ENCODE results near the gene AATF.
A peak's percentile ranks its signal among the peaks of the same experiment; 100 is the strongest.
"Not testable (repeated sequence)": the region's sequence is repeated elsewhere in the genome, so short reads cannot be mapped to it uniquely, and the experiment has no call there.

AATF gene

GRCh38 chr17:37047631-37048104, 98.9 kb downstream of the AATF start:
- peak; percentile 52 for DNase-seq (ENCODE audit: low read depth)

DNA sequence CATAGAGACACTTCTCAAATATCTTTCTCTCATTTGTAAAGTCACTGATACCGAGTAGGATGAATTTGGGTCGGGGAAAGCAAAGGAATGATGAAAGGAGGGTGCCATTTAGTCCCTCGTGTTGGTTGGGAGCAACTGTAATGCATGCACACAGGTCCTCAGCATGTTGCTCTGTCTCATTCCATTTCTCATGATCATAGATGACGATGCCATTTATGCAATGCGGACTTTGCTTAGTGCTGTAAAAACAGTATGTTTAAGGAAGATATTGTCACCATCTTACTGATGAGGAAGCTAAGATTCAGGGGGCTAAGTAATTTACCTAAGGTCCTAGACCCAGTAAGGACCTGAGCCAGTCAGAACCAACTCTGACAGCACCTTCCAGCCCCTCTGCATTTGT, 100.1 kb downstream of the AATF start:
- DNase-seq (ENCODE audit: low read depth), result no peak

DNA sequence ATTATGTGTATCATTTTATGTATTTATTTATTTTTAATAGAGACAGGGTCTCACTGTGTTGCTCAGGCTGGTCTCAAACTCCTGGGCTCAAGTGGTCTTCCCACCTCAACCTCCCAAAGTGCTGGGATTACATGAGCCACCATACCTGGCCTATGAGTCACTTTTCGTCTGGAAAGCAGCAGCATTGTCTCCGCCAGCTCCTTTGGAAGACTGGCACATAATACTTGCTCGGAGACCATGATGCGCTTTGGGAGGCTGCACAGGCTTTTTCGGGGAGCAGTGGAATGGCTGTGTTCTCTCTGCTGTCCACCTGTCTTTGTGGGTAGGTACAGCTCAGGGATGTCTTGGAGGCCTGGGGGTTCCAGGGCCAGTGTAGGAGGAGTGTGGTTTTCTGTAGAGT, 102.2 kb downstream of the AATF start:
- DNase-seq (ENCODE audit: low read depth), result no peak

DNA sequence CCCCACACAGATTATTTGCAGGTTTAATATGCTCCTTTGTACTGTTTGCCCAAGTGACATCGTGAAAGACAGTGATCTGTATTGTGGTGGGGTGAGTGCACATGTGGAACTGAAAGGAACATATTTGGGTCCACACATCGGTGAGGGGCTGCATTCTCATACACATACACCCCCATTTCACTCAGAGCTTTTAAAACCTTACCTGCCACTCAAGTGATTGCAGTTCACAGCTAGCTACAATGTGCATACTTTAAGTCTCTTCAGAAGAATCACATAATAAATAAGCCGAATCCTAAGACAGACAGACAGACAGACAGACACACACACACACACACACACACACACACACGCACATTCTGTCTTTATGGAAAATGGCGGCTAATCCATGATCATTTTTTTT, 102.6 kb downstream of the AATF start:
- no peak for DNase-seq (ENCODE audit: low read depth)

DNA sequence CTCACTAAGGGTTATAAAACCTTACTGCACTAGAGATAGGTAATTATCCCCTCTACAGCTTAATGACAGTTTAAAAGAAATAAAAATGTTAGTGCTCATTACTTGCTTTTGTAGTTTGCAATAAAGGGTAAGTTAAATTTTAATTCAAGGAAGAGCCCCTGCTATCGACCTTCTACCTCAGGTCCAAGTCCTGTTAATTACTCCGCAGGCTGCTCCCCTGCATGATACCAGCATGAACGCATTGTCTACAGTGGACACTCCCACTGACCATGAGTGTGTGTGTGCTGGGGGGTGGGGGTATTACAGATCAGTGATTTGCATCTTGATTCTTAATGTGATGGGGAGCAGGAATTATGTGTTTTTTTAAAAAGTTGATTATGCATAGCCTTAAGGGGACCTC, 103.1 kb downstream of the AATF start:
- DNase-seq (ENCODE audit: low read depth), result no peak

DNA sequence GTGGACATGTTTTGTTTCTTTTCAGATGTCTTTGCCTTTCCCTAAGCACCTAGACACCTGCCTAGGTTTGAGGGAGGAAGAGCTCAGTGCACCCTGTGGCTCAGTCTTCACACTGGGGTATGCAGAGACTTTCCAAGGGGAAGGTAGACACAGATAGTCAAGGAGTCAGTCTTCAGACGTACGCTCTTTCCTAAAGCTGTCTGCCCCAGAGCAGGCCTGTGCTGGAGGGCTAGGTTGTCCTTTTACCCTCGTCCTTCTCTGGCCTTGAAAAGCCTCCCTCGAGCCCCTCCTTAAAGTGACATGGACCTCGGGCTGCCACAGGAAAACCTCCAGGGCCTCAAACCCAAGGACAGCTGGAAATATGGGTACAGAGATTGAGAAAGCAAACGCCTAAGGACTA, 103.7 kb downstream of the AATF start:
- DNase-seq (ENCODE audit: low read depth), result no peak

DNA sequence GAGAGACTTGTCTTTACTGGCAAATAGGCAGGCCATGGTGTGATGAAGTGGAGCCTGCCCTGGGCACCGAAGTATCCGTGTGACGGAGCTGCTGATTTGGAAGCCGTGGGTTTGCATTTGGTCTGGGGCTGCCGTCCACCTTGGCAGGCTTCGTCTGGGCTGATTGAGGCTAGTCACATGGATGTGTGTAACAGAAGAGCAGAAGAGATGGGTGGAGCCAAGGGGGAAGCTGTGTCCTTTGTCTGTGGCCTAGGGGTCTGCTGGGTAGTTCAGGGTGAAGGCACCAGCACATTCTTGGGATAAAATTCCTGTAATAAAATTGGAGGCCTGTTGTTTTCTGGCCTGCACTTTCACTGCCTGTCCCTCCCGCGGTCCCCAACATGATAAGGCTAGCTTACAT, 106.1 kb downstream of the AATF start:
- DNase-seq (ENCODE audit: low read depth), result no peak

DNA sequence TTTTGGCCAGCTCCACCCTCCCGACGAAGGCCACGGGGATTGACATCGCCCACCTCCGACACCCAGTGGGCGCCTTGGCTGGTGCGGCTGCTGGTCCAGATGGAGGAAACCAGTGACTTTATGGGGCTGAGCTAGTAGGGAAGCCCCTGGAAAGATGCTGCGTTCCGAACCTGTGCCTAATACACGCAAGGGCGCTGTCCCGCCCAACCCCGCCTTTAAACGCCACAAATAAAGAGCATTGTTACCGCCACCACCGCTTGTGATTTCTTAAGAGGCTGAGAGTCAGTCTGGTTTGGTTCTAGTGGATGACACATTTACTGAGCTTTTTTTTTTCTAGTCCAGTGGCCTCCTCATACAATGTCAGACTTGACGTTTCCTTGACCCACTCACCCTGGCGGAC, 107.9 kb downstream of the AATF start:
- DNase-seq (ENCODE audit: low read depth), result no peak

GRCh38 chr17:37059493-37059892, 110.7 kb downstream of the AATF start:
- no peak for DNase-seq (ENCODE audit: low read depth)

DNA sequence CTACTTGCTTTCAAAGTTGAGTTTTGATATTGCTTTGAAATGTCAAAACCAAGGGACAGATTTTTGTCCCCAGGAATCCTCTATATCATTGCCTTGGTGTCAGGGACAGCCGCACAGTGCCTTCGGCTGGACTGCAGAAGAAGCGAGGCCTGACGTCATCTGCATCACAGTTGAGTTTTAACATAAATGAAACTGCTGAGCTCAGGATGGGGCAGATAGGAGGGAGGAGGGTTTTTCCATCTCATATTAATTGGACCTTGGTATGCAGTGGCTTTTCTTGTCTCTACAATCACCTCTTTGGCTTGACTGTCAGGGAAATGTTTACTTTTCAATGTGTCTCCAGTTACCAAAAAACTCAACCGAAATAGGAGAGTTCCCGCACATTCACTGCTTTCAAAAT, 111.3 kb downstream of the AATF start:
- no peak for DNase-seq (ENCODE audit: low read depth)

DNA sequence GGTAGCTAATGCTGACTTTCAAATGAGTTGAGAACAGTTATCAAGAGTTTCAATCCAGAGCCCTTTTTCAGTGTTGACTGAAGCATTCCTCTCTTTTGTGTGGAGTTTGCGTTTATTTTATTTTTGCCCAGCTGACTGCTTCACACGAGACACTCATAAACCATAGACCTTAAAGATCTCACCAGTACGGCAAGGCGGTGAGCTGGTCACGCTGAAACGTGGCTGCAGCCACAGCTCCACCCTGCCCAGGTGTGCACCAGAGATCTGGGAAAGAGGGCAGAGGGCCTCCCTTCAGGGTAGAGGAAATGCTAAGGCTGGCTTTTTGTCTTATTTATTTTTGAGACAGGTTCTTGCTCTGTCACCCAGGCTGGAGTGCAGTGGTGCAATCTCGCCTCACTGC, 112.2 kb downstream of the AATF start:
- no peak for DNase-seq (ENCODE audit: low read depth)

GRCh38 chr17:37062021-37062420, 113.3 kb downstream of the AATF start:
- no peak for DNase-seq (ENCODE audit: low read depth)

- no peak for DNase-seq (ENCODE audit: low read depth)
Measured at GRCh38 chr17:37064206-37064605, 115.5 kb downstream of the AATF start.

DNA sequence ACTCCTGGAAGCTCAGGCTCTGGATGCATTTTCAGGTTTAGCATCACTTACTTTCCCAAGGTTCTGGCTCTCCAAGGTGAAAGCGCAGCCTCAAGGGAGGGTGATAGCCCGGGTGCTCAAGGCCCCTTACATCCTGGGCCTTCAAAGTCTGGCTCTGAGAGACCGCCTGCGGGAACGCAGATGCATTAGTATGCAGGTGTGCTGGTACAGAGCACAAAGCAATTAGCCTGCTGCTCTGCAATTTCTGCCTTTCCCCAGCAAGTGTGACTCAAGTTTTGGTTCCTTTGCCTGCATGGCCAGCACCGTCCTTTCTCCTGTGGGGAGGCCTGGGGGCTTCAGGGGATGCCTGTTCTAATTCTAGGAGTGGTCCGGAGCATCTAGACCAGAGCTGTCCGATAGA, 116.2 kb downstream of the AATF start:
- DNase-seq (ENCODE audit: low read depth), result no peak

GRCh38 chr17:37065486-37066321, 117.0 kb downstream of the AATF start:
- no peak for DNase-seq (ENCODE audit: low read depth)

DNA sequence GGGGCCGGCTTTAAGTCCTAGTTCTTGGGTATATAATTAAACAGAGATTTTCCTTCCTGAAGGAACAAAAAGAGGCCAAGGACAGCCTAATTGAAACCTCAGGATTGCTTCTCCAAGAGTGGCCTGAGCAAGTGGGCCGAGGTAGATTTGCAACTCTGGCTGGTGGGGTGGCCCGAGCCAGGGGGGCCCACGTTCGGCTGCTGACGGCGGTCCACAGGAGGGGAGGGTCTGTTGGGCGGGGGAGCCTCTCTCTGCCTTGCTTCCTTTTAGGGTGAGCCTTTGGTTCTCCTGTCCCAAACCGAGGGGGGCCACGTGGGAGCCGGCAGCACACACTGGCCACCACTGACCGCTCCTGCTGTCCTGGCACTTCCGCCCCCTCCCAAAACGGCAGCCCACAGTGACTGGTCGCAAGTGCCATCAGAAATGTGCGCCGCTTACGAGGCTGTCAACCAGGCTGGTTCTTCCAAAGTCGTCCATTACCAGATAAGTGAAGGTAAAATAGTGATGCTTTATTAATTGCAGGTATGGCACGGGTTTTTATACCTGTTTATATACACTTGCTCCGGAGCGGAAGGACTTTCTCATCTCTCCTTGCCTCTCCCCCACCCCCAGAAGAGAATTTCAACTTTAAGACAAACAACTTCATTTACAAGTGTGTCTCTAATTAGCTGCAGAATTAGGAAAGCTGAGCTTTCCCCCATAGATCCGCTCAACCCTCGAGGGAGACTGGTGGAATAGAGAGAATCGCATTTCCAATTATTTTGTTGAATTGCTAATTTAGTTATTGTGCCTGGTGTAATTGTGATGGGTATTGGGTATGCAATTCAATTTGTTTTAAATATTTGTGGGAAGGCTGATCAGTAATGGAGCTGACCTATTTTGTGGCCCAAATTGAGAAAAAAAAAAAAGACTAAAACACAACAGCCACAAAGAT, 117.8 kb downstream of the AATF start:
- no peak for DNase-seq (ENCODE audit: low read depth)

GRCh38 chr17:37067555-37068111, 118.9 kb downstream of the AATF start:
- no peak for DNase-seq (ENCODE audit: low read depth)

DNA sequence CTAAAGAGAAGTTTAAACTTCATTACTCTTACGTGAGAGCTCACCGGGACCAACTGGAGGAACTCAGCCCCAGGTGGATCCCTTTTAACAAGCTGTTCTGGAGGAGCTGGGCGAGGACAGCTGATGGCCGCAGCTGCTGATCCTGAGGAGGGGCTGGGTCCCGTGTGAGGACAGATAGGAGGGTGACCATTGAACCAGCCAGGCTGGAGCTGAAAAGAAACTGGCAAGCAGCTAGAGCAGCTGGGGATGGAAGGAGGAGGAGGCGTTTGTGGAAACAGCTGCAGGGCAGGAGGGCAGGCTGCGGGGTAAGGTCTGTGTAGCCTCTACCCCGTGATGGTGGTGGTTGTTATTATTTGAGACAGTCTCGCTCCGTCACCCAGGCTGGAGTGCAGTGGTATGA, 119.5 kb downstream of the AATF start:
- no peak for DNase-seq (ENCODE audit: low read depth)

DNA sequence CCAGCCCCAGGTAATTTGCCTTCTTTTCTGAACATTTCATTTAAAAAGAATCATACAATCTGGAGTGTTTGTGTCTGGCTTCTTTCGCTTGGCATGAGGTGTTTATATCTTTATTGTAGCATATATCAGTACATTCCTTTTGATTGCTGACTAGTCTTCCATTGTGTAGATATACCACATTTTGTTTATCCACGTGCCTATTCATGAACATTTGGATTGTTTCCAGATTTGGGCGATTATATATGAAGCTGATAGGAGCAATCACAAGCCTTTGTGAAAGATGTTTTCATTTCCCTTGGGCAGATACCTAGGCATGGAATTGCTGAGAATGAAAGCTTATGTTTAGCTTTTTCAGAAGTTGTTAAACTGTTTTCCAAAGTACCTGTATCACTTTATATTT, 120.3 kb downstream of the AATF start:
- no peak for DNase-seq (ENCODE audit: low read depth)

DNA sequence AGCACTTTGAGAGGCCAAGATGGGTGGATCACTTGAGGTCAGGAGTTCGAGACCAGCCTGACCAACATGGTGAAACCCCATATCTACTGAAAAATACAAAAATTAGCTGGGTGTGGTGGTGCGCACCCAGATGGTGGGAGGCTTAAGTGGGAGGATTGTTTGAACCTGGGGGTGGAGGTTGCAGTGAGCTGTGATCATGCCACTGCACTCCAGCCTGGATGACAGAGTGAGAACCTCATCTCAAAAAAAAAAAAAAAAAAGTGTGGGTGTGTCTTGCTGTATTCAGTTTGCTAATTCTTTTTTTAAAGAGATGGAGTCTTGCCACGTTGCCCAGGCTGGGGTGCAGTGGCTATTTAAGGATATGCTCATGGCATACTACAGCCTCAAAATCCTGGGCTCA, 124.7 kb downstream of the AATF start:
- DNase-seq (ENCODE audit: low read depth), result not testable (repeated sequence)

DNA sequence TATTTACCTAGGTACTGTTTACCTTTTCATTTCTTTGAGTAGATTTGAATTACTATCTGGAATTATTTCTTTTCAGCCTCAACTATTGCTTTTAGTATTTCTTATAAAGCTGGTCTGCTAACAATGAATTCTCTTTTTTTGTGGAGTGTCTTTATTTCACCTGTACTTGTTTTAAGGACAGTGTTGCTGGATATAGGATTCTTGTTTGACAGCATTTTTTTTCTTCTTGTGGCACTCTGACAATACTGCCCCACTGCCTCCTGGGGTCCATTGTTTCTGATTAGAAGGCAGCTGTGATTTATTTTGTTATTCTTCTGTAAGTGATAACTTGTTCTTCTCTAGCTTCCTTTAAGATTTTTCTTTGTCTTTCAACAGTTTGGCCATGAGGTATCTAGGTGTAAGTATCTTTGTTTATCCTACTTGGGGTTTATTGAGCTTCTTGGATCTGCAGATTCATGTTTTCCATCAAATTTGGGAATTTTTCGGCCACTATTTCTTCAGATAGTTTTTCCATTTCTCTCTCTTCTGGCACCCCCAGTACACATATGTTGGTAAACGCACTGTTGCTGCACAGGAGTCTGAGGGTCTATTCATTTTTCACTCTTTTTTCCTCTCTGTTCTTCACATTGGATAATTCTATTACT, 130.4 kb downstream of the AATF start:
- DNase-seq (ENCODE audit: low read depth), result no peak

DNA sequence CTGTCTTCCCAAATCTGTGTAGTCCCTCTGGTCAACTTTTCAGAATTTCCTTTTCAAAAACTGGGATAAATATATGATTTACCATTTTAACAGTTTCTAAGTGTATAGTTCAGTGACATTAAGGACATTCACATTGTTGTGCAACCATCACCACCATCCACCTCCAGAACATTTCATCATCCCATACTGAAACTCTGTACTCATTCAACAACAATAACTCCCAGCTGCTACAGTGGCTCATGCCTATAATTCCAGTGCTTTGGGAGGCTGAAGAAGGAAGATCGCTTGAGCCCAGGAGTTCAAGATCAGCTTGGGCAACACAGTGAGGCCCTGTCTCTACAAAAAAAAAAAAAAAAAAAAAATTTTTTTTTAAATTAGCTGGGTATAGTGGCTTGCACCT, 131.0 kb downstream of the AATF start:
- DNase-seq (ENCODE audit: low read depth), result no peak
